ENCODE data around the gene LRRC31.

LRRC31 gene

DNA sequence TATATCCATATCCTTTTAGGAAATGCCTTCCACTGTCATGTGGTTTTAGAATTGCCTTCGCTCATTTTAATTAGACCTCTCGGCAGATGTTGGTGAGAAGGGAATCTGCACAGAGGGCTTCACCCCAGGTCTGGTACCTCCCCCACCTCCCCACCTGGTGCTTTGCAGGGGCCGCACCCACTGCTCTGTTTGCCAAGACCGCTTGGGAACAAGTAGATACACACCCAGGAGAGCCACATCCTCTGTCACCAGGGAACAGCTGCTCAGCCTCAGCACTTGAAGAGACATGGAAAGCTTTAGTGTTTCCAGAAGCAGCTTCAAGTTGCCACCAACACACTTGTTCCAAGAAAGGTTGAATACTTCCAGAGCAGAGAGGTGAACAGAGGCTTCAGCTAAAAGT lies 21.8 kb downstream of the LRRC31 start:
- H3K4me1 ChIP-seq (ENCODE audit: control extremely low read depth in 1 of 4, control insufficient read depth in 4 of 4, insufficient read depth in 4 of 4, low read length in 3 of 4): peaks cover 0 to 3% (median 2%) of the 10 kb centered on the region in 4 experiments
- H3K9me3 ChIP-seq (ENCODE audit: control extremely low read depth in 1 of 5, control insufficient read depth in 4 of 5, insufficient read depth in 2 of 5, low read depth in 1 of 5, low read length in 4 of 5): no peaks in the 10 kb centered on the region
- 83% methylated on average over 2 of the region's 4 CpGs for WGBS (ENCODE audit: insufficient coverage)
- ChIA-PET POLR2A (no interaction called here), CTCF (interaction anchor here (1.1 kb wide), 1 partner anchor 8 kb away, joined by 3 read pairs; no protein-coding TSS in a partner anchor)
- H3K27ac ChIP-seq (ENCODE audit: insufficient read depth in 1 of 2, low read depth in 1 of 2, low read length in 2 of 2, poor library complexity in 1 of 2, severe bottlenecking in 2 of 2): no peak overlapping the region
- no peaks in the 10 kb centered on the region for H3K36me3 ChIP-seq (ENCODE audit: control insufficient read depth in 4 of 4, insufficient read depth in 4 of 4, low read length in 3 of 4)
- peaks cover 0 to 2% (median 0%) of the 10 kb centered on the region in 5 experiments for H3K27me3 ChIP-seq (replicated peaks in 2 of 5; ENCODE audit: control insufficient read depth in 4 of 5, insufficient read depth in 5 of 5, low read length in 4 of 5)
- H3K4me3 ChIP-seq (ENCODE audit: control insufficient read depth in 1 of 7, extremely low read depth in 1 of 7, insufficient read depth in 4 of 7, low read depth in 2 of 7, low read length in 6 of 7): no peak overlapping the region
- no peak for DNase-seq

DNA sequence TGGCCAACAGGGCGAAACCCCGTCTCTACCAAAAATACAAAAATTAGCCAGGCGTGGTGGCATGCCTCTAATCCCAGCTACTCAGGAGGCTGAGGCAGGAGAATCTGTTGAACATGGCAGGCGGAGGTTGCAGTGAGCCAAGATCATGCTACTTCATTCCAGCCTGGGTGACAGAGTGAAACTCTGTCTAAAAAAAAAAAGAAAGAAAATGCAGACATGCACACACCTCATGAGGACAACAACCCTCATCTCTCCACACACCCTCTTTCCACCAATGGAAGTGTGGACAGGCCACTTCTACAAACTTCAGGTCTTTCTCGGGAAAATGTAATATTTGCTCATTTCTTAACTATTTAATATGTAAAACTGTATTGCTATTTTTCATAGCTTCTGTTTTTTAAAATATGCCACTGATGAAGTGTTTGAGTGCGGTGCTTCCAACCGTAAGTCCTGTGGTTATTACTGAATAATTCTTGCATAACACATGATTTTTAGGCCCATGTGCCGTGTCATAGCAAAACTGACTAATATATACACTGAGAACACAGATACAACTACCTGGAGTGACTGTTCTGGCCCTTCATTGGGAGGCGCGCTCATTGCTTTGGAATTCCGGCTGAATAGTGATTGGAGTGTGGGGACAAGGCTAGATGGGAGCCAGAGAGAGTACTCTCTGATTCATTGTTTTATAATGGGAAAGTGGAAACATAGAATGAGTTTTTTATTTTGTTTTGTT lies 23.1 kb downstream of the LRRC31 start:
- H3K4me1 ChIP-seq (ENCODE audit: control extremely low read depth in 1 of 4, control insufficient read depth in 4 of 4, insufficient read depth in 4 of 4, low read length in 3 of 4): peaks cover 0 to 3% (median 2%) of the 10 kb centered on the region in 4 experiments
- no peaks in the 10 kb centered on the region for H3K27me3 ChIP-seq (replicated peaks in 2 of 5; ENCODE audit: control insufficient read depth in 4 of 5, insufficient read depth in 5 of 5, low read length in 4 of 5)
- ChIA-PET POLR2A (no interaction called here), CTCF (no interaction called here)
- 100% methylated on average over 6 of the region's 11 CpGs for WGBS (ENCODE audit: insufficient coverage)
- no peaks in the 10 kb centered on the region for H3K9me3 ChIP-seq (ENCODE audit: control extremely low read depth in 1 of 5, control insufficient read depth in 4 of 5, insufficient read depth in 2 of 5, low read depth in 1 of 5, low read length in 4 of 5)
- no peak overlapping the region for H3K4me3 ChIP-seq (ENCODE audit: control insufficient read depth in 1 of 7, extremely low read depth in 1 of 7, insufficient read depth in 4 of 7, low read depth in 2 of 7, low read length in 6 of 7)
- H3K36me3 ChIP-seq (ENCODE audit: control insufficient read depth in 4 of 4, insufficient read depth in 4 of 4, low read length in 3 of 4): no peaks in the 10 kb centered on the region
- no peak overlapping the region for H3K27ac ChIP-seq (ENCODE audit: insufficient read depth in 1 of 2, low read depth in 1 of 2, low read length in 2 of 2, poor library complexity in 1 of 2, severe bottlenecking in 2 of 2)
- no peak for DNase-seq

GRCh38 chr3:169842960-169843359 lies 26.8 kb downstream of the LRRC31 start:
- no peak overlapping the region for H3K27ac ChIP-seq (ENCODE audit: insufficient read depth in 1 of 2, low read depth in 1 of 2, low read length in 2 of 2, poor library complexity in 1 of 2, severe bottlenecking in 2 of 2)
- ChIA-PET CTCF (no interaction called here), POLR2A (no interaction called here)
- H3K9me3 ChIP-seq (ENCODE audit: control extremely low read depth in 1 of 5, control insufficient read depth in 4 of 5, insufficient read depth in 2 of 5, low read depth in 1 of 5, low read length in 4 of 5): no peaks in the 10 kb centered on the region
- H3K36me3 ChIP-seq (ENCODE audit: control insufficient read depth in 4 of 4, insufficient read depth in 4 of 4, low read length in 3 of 4): no peaks in the 10 kb centered on the region
- DNase-seq: peak in 1 of 3 donors; percentile 12
- no peaks in the 10 kb centered on the region for H3K27me3 ChIP-seq (replicated peaks in 2 of 5; ENCODE audit: control insufficient read depth in 4 of 5, insufficient read depth in 5 of 5, low read length in 4 of 5)
- 50% methylated on average over 3 of the region's 3 CpGs for WGBS (ENCODE audit: insufficient coverage)
- H3K4me3 ChIP-seq (ENCODE audit: control insufficient read depth in 1 of 7, extremely low read depth in 1 of 7, insufficient read depth in 4 of 7, low read depth in 2 of 7, low read length in 6 of 7): no peak overlapping the region
- peaks cover 0 to 3% (median 2%) of the 10 kb centered on the region in 4 experiments for H3K4me1 ChIP-seq (ENCODE audit: control extremely low read depth in 1 of 4, control insufficient read depth in 4 of 4, insufficient read depth in 4 of 4, low read length in 3 of 4)

GRCh38 chr3:169841171-169841570 lies 28.6 kb downstream of the LRRC31 start:
- 100% methylated on average over 2 of the region's 4 CpGs for WGBS (ENCODE audit: insufficient coverage)
- CTCF ChIA-PET: interaction anchor here (1.4 kb wide), 1 partner anchor 21 kb away, joined by 3 read pairs; no protein-coding TSS in a partner anchor
- H3K4me1 ChIP-seq (ENCODE audit: control extremely low read depth in 1 of 4, control insufficient read depth in 4 of 4, insufficient read depth in 4 of 4, low read length in 3 of 4): peaks cover 0 to 3% (median 2%) of the 10 kb centered on the region in 4 experiments
- H3K4me3 ChIP-seq (ENCODE audit: control insufficient read depth in 1 of 7, extremely low read depth in 1 of 7, insufficient read depth in 4 of 7, low read depth in 2 of 7, low read length in 6 of 7): no peak overlapping the region
- no peak for DNase-seq
- POLR2A ChIA-PET: no interaction called here
- no peak overlapping the region for H3K27ac ChIP-seq (ENCODE audit: insufficient read depth in 1 of 2, low read depth in 1 of 2, low read length in 2 of 2, poor library complexity in 1 of 2, severe bottlenecking in 2 of 2)
- no peaks in the 10 kb centered on the region for H3K27me3 ChIP-seq (replicated peaks in 2 of 5; ENCODE audit: control insufficient read depth in 4 of 5, insufficient read depth in 5 of 5, low read length in 4 of 5)
- H3K36me3 ChIP-seq (ENCODE audit: control insufficient read depth in 4 of 4, insufficient read depth in 4 of 4, low read length in 3 of 4): no peaks in the 10 kb centered on the region
- no peaks in the 10 kb centered on the region for H3K9me3 ChIP-seq (ENCODE audit: control extremely low read depth in 1 of 5, control insufficient read depth in 4 of 5, insufficient read depth in 2 of 5, low read depth in 1 of 5, low read length in 4 of 5)

- DNase-seq: no peak
- Histone ChIP-seq H3K4me1 (ENCODE audit: control extremely low read depth in 1 of 4, control insufficient read depth in 4 of 4, insufficient read depth in 4 of 4, low read length in 3 of 4) (peaks cover 0 to 3% (median 2%) of the 10 kb centered on the region in 4 experiments), H3K4me3 (ENCODE audit: control insufficient read depth in 1 of 7, extremely low read depth in 1 of 7, insufficient read depth in 4 of 7, low read depth in 2 of 7, low read length in 6 of 7) (no peak overlapping the region), H3K9me3 (ENCODE audit: control extremely low read depth in 1 of 5, control insufficient read depth in 4 of 5, insufficient read depth in 2 of 5, low read depth in 1 of 5, low read length in 4 of 5) (no peaks in the 10 kb centered on the region), H3K27me3 (replicated peaks in 2 of 5; ENCODE audit: control insufficient read depth in 4 of 5, insufficient read depth in 5 of 5, low read length in 4 of 5) (no peaks in the 10 kb centered on the region), H3K36me3 (ENCODE audit: control insufficient read depth in 4 of 4, insufficient read depth in 4 of 4, low read length in 3 of 4) (no peaks in the 10 kb centered on the region), H3K27ac (ENCODE audit: insufficient read depth in 1 of 2, low read depth in 1 of 2, low read length in 2 of 2, poor library complexity in 1 of 2, severe bottlenecking in 2 of 2) (no peak overlapping the region)
- ChIA-PET POLR2A (no interaction called here), CTCF (no interaction called here)
- WGBS (ENCODE audit: insufficient coverage): no CpG with 5 or more reads among the region's 1 CpG
Measured at GRCh38 chr3:169838511-169839030, 31.2 kb downstream of the LRRC31 start.

- CTCF ChIA-PET: no interaction called here
- POLR2A ChIA-PET: no interaction called here
Measured at GRCh38 chr3:169836942-169837275, 32.8 kb downstream of the LRRC31 start.

GRCh38 chr3:169836078-169836941 lies 33.4 kb downstream of the LRRC31 start:
- H3K4me1 ChIP-seq (ENCODE audit: control extremely low read depth in 1 of 4, control insufficient read depth in 4 of 4, insufficient read depth in 4 of 4, low read length in 3 of 4): no peaks in the 10 kb centered on the region
- no peaks in the 10 kb centered on the region for H3K27me3 ChIP-seq (replicated peaks in 2 of 5; ENCODE audit: control insufficient read depth in 4 of 5, insufficient read depth in 5 of 5, low read length in 4 of 5)
- no peak overlapping the region for H3K4me3 ChIP-seq (ENCODE audit: control insufficient read depth in 1 of 7, extremely low read depth in 1 of 7, insufficient read depth in 4 of 7, low read depth in 2 of 7, low read length in 6 of 7)
- CTCF ChIA-PET: no interaction called here
- no peak overlapping the region for H3K27ac ChIP-seq (ENCODE audit: insufficient read depth in 1 of 2, low read depth in 1 of 2, low read length in 2 of 2, poor library complexity in 1 of 2, severe bottlenecking in 2 of 2)
- POLR2A ChIA-PET: no interaction called here
- H3K36me3 ChIP-seq (ENCODE audit: control insufficient read depth in 4 of 4, insufficient read depth in 4 of 4, low read length in 3 of 4): no peaks in the 10 kb centered on the region
- H3K9me3 ChIP-seq (ENCODE audit: control extremely low read depth in 1 of 5, control insufficient read depth in 4 of 5, insufficient read depth in 2 of 5, low read depth in 1 of 5, low read length in 4 of 5): no peaks in the 10 kb centered on the region
- no peak for DNase-seq
- WGBS (ENCODE audit: insufficient coverage): 94% methylated on average over 4 of the region's 5 CpGs

More at GRCh38 chr3:169836942-169837275, 32.8 kb downstream of the LRRC31 start:
- no peak for DNase-seq
- WGBS (ENCODE audit: insufficient coverage): 100% methylated on average over 3 of the region's 3 CpGs
- H3K4me3 ChIP-seq (ENCODE audit: control insufficient read depth in 1 of 7, extremely low read depth in 1 of 7, insufficient read depth in 4 of 7, low read depth in 2 of 7, low read length in 6 of 7): no peak overlapping the region
- no peaks in the 10 kb centered on the region for H3K27me3 ChIP-seq (replicated peaks in 2 of 5; ENCODE audit: control insufficient read depth in 4 of 5, insufficient read depth in 5 of 5, low read length in 4 of 5)
- no peaks in the 10 kb centered on the region for H3K9me3 ChIP-seq (ENCODE audit: control extremely low read depth in 1 of 5, control insufficient read depth in 4 of 5, insufficient read depth in 2 of 5, low read depth in 1 of 5, low read length in 4 of 5)
- no peak overlapping the region for H3K27ac ChIP-seq (ENCODE audit: insufficient read depth in 1 of 2, low read depth in 1 of 2, low read length in 2 of 2, poor library complexity in 1 of 2, severe bottlenecking in 2 of 2)
- no peaks in the 10 kb centered on the region for H3K36me3 ChIP-seq (ENCODE audit: control insufficient read depth in 4 of 4, insufficient read depth in 4 of 4, low read length in 3 of 4)
- H3K4me1 ChIP-seq (ENCODE audit: control extremely low read depth in 1 of 4, control insufficient read depth in 4 of 4, insufficient read depth in 4 of 4, low read length in 3 of 4): no peaks in the 10 kb centered on the region
